GM12873 (cell line): ENCODE results near the gene YEATS2.

Source experiments
- CTCF ChIP-seq: IDR thresholded peaks from 2 replicates; pipeline ENCODE4 v1.5.1; 2012; ENCODE audit warnings: low read depth, mild to moderate bottlenecking, moderate library complexity, low read length, control low read depth; ENCODE audit not compliant: insufficient read depth; ENCODE audit errors: missing control alignments

Gene YEATS2

GRCh38 chr3:183697610-183698317 lies at the start of gene YEATS2:
Gene YEATS2, plus strand, starts transcription at chr3:183697797. Its CDS starts 17,366 bp downstream, at chr3:183715163.
- no peak for TF ChIP-seq CTCF

DNA sequence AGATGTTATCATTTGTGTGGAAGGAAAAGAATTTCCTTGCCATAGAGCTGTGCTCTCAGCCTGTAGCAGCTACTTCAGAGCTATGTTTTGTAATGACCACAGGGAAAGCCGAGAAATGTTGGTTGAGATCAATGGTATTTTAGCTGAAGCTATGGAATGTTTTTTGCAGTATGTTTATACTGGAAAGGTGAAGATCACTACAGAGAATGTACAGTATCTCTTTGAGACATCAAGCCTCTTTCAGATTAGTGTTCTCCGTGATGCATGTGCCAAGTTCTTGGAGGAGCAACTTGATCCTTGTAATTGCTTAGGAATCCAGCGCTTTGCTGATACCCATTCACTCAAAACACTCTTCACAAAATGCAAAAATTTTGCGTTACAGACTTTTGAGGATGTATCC lies 47.0 kb upstream of the YEATS2 start:
- no peak for TF ChIP-seq CTCF

- no peak for TF ChIP-seq CTCF
Measured at GRCh38 chr3:183653209-183654064, 44.2 kb upstream of the YEATS2 start.

DNA sequence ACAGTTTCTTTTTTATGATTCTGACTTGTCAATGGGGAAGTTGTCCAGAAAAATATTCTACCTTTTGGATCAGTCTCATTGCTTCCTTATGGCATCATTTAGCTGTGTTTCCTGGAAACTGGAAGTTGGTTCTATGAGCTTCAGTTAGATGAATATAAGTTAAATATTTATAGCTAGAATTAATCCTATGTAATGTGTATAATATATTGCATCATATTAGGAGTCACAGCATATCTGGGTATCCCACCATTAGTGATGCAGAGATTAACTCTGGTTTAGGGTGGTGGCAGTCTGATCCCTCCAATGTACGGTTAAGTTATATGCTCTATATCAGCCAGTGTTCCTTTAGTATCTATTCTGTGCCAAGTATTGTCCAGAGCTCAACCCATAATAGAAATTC lies 42.9 kb upstream of the YEATS2 start:
- no peak for TF ChIP-seq CTCF

DNA sequence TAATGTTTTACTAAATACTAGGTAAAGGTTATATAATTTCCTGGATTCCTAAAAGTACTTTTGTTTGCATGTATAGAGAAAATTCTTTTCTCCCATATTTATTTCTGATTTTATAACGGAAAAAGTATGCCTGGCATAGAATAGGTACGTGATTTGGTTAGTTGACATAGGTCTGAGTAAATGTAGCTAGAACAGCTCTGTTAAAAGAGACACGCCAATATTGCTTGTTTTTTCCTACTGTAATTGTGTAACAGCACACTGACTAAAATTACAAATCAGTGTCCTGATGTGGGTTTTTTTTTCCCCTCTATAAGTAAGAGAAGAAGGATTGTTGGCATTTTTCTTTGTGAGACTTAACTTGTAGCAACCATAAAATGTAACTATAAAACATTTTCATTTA lies 35.5 kb upstream of the YEATS2 start:
- TF ChIP-seq CTCF: no peak

GRCh38 chr3:183664913-183665381 lies 32.6 kb upstream of the YEATS2 start:
- no peak for TF ChIP-seq CTCF

- no peak for TF ChIP-seq CTCF
Measured at GRCh38 chr3:183680061-183680460, 17.5 kb upstream of the YEATS2 start.
